ENCODE measurements around the gene ETS1.

Gene ETS1

GRCh38 chr11:128421577-128422330 lies 165.6 kb downstream of the ETS1 start:
- TF ChIP-seq, protein P1, sequence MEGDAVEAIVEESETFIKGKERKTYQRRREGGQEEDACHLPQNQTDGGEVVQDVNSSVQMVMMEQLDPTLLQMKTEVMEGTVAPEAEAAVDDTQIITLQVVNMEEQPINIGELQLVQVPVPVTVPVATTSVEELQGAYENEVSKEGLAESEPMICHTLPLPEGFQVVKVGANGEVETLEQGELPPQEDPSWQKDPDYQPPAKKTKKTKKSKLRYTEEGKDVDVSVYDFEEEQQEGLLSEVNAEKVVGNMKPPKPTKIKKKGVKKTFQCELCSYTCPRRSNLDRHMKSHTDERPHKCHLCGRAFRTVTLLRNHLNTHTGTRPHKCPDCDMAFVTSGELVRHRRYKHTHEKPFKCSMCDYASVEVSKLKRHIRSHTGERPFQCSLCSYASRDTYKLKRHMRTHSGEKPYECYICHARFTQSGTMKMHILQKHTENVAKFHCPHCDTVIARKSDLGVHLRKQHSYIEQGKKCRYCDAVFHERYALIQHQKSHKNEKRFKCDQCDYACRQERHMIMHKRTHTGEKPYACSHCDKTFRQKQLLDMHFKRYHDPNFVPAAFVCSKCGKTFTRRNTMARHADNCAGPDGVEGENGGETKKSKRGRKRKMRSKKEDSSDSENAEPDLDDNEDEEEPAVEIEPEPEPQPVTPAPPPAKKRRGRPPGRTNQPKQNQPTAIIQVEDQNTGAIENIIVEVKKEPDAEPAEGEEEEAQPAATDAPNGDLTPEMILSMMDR (IDR thresholded peaks at IDR 0.05; ENCODE audit: low read depth, low read length) = no peak
- no peak for TF ChIP-seq EZH2phosphoT487 (IDR thresholded peaks at IDR 0.05; ENCODE audit: low read depth)
- H3K4me1 ChIP-seq (ENCODE audit: low read length) = peaks cover 57% of the 10 kb centered on the region
- no peak overlapping the region for H3K27ac ChIP-seq (ENCODE audit: low read length)
- H3K36me3 ChIP-seq (replicated peaks; ENCODE audit: low read depth, low read length) = no peaks in the 10 kb centered on the region
- no peak overlapping the region for H3K9ac ChIP-seq (ENCODE audit: low read length)
- H3K27me3 ChIP-seq (ENCODE audit: low read depth, low read length) = no peaks in the 10 kb centered on the region
- H4K20me1 ChIP-seq (ENCODE audit: insufficient read depth, low read length) = no peaks in the 10 kb centered on the region
- no peaks in the 10 kb centered on the region for H3K9me3 ChIP-seq (ENCODE audit: insufficient read depth, low read length)
- H3K4me3 ChIP-seq (ENCODE audit: low read length) = no peak overlapping the region
- H3K79me2 ChIP-seq (ENCODE audit: low read length) = peaks cover 18% of the 10 kb centered on the region
- H2AFZ ChIP-seq (ENCODE audit: low read depth, low read length) = no peak overlapping the region
- peak overlapping the region; percentile 73 for H3K4me2 ChIP-seq (ENCODE audit: low read length)

- Histone ChIP-seq H3K27ac (ENCODE audit: low read length) (peak overlapping the region; percentile 44; the same call in 1 of the 2 replicates), H3K4me3 (ENCODE audit: low read length) (peak overlapping the region; percentile 64), H3K27me3 (ENCODE audit: low read depth, low read length) (no peaks in the 10 kb centered on the region), H3K9me3 (ENCODE audit: insufficient read depth, low read length) (no peaks in the 10 kb centered on the region), H3K4me2 (ENCODE audit: low read length) (peak overlapping the region; percentile 73), H3K79me2 (ENCODE audit: low read length) (peaks cover 26% of the 10 kb centered on the region), H2AFZ (ENCODE audit: low read depth, low read length) (no peak overlapping the region; the same call in 1 of the 2 replicates), H3K9ac (ENCODE audit: low read length) (peak overlapping the region; percentile 58), H4K20me1 (ENCODE audit: insufficient read depth, low read length) (no peaks in the 10 kb centered on the region), H3K36me3 (replicated peaks; ENCODE audit: low read depth, low read length) (no peaks in the 10 kb centered on the region), H3K4me1 (ENCODE audit: low read length) (peaks cover 65% of the 10 kb centered on the region)
- TF ChIP-seq, protein P1 (IDR thresholded peaks at IDR 0.05; ENCODE audit: low read depth, low read length) = no peak
- TF ChIP-seq EZH2phosphoT487 (IDR thresholded peaks at IDR 0.05; ENCODE audit: low read depth) = no peak
Observed at GRCh38 chr11:128420951-128421350, 166.4 kb downstream of the ETS1 start.

DNA sequence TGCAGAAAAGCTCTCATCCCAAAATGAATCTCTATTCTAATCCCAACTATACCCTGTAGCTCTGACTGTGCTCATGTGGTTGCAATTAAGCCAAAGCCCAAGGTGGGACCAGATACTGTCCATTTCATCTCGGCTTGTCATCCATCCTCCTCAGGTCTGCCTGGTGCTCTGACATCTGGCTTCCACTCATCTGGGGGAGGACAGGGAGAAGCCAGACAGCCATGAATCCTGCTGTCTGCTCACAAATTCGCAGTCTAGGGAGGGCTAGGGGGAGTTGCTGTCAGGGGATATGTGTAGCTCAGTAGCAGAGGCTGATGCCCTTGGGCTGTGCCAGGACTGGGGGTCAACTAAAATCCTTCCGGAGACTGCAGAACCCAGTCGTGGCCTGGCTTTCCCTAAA lies 167.1 kb downstream of the ETS1 start:
- H3K79me2 ChIP-seq (ENCODE audit: low read length) = peaks cover 33% of the 10 kb centered on the region
- H3K9me3 ChIP-seq (ENCODE audit: insufficient read depth, low read length) = no peaks in the 10 kb centered on the region
- no peaks in the 10 kb centered on the region for H4K20me1 ChIP-seq (ENCODE audit: insufficient read depth, low read length)
- no peak for TF ChIP-seq EZH2phosphoT487 (IDR thresholded peaks at IDR 0.05; ENCODE audit: low read depth)
- TF ChIP-seq, protein P1 (IDR thresholded peaks at IDR 0.05; ENCODE audit: low read depth, low read length) = no peak
- peaks cover 72% of the 10 kb centered on the region for H3K4me1 ChIP-seq (ENCODE audit: low read length)
- H3K9ac ChIP-seq (ENCODE audit: low read length) = peak overlapping the region; percentile 58
- H3K36me3 ChIP-seq (replicated peaks; ENCODE audit: low read depth, low read length) = no peaks in the 10 kb centered on the region
- peak overlapping the region; percentile 44 for H3K27ac ChIP-seq (ENCODE audit: low read length)
- H3K27me3 ChIP-seq (ENCODE audit: low read depth, low read length) = no peaks in the 10 kb centered on the region
- H3K4me2 ChIP-seq (ENCODE audit: low read length) = peak overlapping the region; percentile 73
- H3K4me3 ChIP-seq (ENCODE audit: low read length) = peak overlapping the region; percentile 64
- peak overlapping the region; percentile 12; the same call in 1 of the 2 replicates for H2AFZ ChIP-seq (ENCODE audit: low read depth, low read length)

DNA sequence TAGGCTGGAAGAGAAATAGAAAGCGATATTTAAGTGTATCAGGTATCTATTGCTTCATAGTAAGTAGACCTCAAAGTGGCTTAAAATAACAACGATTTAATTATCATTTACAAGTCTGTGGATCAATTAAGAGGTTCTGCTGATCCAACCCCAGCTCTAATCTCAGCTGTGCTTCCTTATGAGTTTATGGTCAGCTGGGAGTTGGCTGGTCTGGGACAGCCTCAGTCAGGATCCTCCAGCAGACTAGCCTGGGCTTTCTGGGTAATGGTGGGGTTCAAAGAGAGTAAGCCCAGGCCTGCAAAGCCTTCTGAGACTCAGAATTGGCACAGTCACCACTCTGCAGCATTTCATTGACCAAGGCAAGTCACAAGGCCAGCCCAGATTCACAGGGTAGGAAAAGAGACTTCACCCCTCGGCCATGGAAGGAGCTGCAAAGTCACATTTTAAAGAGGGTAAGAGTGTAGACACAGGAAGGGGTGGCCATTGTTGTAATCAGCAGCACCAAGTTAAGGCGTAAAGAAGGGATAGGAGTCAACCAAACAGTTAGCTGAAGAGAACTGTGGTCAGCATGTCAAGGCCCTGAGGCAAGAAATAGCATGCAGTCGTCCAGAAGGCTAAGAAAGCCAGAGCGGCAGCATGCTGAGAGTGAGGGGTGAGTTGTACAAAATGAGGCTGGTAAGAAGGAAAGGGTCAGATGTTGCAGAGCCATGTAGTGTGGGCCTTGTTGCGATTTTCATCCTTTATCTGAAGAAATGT lies 168.2 kb downstream of the ETS1 start:
- H3K36me3 ChIP-seq (replicated peaks; ENCODE audit: low read depth, low read length) = no peaks in the 10 kb centered on the region
- peaks cover 78% of the 10 kb centered on the region for H3K4me1 ChIP-seq (ENCODE audit: low read length)
- H3K27me3 ChIP-seq (ENCODE audit: low read depth, low read length) = no peaks in the 10 kb centered on the region
- no peak overlapping the region for H3K4me3 ChIP-seq (ENCODE audit: low read length)
- H4K20me1 ChIP-seq (ENCODE audit: insufficient read depth, low read length) = no peaks in the 10 kb centered on the region
- no peak for TF ChIP-seq EZH2phosphoT487 (IDR thresholded peaks at IDR 0.05; ENCODE audit: low read depth)
- TF ChIP-seq, protein P1 (IDR thresholded peaks at IDR 0.05; ENCODE audit: low read depth, low read length) = no peak
- H3K27ac ChIP-seq (ENCODE audit: low read length) = no peak overlapping the region
- no peak overlapping the region for H2AFZ ChIP-seq (ENCODE audit: low read depth, low read length)
- H3K79me2 ChIP-seq (ENCODE audit: low read length) = peaks cover 43% of the 10 kb centered on the region
- 0 out of 2 replicates have a peak overlapping the region, but pooled peaks have one; percentile 73 for H3K4me2 ChIP-seq (ENCODE audit: low read length)
- H3K9ac ChIP-seq (ENCODE audit: low read length) = no peak overlapping the region
- H3K9me3 ChIP-seq (ENCODE audit: insufficient read depth, low read length) = no peaks in the 10 kb centered on the region
